GM12878 (cell line): Measurements from ENCODE around the gene RERE. TPM values are rescaled to one million over a fixed set of nuclear protein-coding genes. Genes with fewer than 3 reads are reported as not detected.

Source experiments
- BRCA1 ChIP-seq: IDR thresholded peaks from 2 replicates; pipeline ENCODE4 v1.6.1; 2011; ENCODE audit warnings: low read depth, low read length, improper control_type of control experiment
- CBX3 ChIP-seq: fragments of 200-600 bp; sonication (generic); IDR thresholded peaks from 2 replicates; pipeline ENCODE4 v1.6.1; 2016; ENCODE audit warnings: low read depth, borderline replicate concordance
- CBX5 ChIP-seq: sonication (generic); IDR thresholded peaks from 2 replicates; pipeline ENCODE4 v1.6.1; 2016; ENCODE audit warnings: low read depth, moderate library complexity, mild to moderate bottlenecking, inconsistent platforms
- EED ChIP-seq: sonication (generic); IDR thresholded peaks from 2 replicates; pipeline ENCODE4 v1.6.1; 2016; ENCODE audit warnings: antibody characterized with exemption, low read depth
- IKZF2 ChIP-seq, 2 experiments: fragments of 450-650 bp; IDR thresholded peaks; 2 replicates each; pipeline ENCODE4 v1.6.1; 2017; ENCODE audit warnings: mild to moderate bottlenecking in 2 of 2, moderate library complexity in 2 of 2
- KAT2A ChIP-seq: conservative IDR thresholded peaks from 2 replicates; pipeline ENCODE4 v1.6.1; 2011; ENCODE audit warnings: low read depth, low read length; ENCODE audit not compliant: control insufficient read depth
- NR2C2 ChIP-seq: IDR thresholded peaks from 2 replicates; pipeline ENCODE4 v1.6.1; 2011; ENCODE audit warnings: borderline replicate concordance, low read depth; ENCODE audit not compliant: control insufficient read depth, insufficient read length
- SMC3 ChIP-seq: IDR thresholded peaks from 2 replicates; pipeline ENCODE4 v1.6.1; 2011; ENCODE audit warnings: low read length, improper control_type of control experiment, borderline replicate concordance
- SREBF2 ChIP-seq: IDR thresholded peaks from 2 replicates; pipeline ENCODE4 v1.6.1; 2012; ENCODE audit warnings: mild to moderate bottlenecking, low read length
- ZNF207 ChIP-seq: fragments of 450-650 bp; IDR thresholded peaks from 2 replicates; pipeline ENCODE4 v1.6.1; 2014; ENCODE audit warnings: antibody characterized with exemption, mild to moderate bottlenecking, borderline replicate concordance
- polyA plus RNA-seq, 11 experiments: library from polyadenylated mRNA; depleted of rRNA in 4 of 11; unstranded in 6 of 11; stranded (reverse) in 5 of 11; fragments of >200 nt; fragmentation: Nextera tagmentation in 4 of 11; fragmentation: Illumina TruSeq in 1 of 11; extraction: Ambion mirVana in 4 of 11; extraction: Trizol in 1 of 11; gene quantifications; 1 replicate in 1 of 11; 2 replicates in 10 of 11; pipeline versions ENCODE4 v1.2.1 to v1.2.3, GENCODE V29; 2011 to 2016; ENCODE audit warnings: inconsistent platforms in 2 of 11, missing spikeins in 2 of 11, low read depth in 1 of 11
- total RNA-seq, 4 experiments: library from RNA; depleted of rRNA in 3 of 4; stranded (reverse); fragments of >200 nt in 3 of 4; fragmentation: Illumina TruSeq in 1 of 4; extraction: Trizol in 1 of 4; gene quantifications; 2 replicates each; pipeline versions ENCODE4 v1.2.1 to v1.2.3, GENCODE V29; 2013 to 2021
- TF ChIP-seq, protein P1 (sequence below): IDR thresholded peaks from 2 replicates; pipeline ENCODE4 v1.6.1; 2011; ENCODE audit warnings: low read depth, low read length, improper control_type of control experiment, borderline replicate concordance
- TF ChIP-seq, protein P2 (sequence below): fragments of 450-650 bp; IDR thresholded peaks from 2 replicates; pipeline ENCODE4 v1.6.1; 2017; ENCODE audit warnings: mild to moderate bottlenecking, moderate library complexity

Gene RERE
- total and polyA plus RNA-seq, 10 of the 15 experiments (the other 5 are each of a cell fraction or from before 2014, with no cell fraction given) = 5.2 to 60.5 (median 20.2) TPM

DNA sequence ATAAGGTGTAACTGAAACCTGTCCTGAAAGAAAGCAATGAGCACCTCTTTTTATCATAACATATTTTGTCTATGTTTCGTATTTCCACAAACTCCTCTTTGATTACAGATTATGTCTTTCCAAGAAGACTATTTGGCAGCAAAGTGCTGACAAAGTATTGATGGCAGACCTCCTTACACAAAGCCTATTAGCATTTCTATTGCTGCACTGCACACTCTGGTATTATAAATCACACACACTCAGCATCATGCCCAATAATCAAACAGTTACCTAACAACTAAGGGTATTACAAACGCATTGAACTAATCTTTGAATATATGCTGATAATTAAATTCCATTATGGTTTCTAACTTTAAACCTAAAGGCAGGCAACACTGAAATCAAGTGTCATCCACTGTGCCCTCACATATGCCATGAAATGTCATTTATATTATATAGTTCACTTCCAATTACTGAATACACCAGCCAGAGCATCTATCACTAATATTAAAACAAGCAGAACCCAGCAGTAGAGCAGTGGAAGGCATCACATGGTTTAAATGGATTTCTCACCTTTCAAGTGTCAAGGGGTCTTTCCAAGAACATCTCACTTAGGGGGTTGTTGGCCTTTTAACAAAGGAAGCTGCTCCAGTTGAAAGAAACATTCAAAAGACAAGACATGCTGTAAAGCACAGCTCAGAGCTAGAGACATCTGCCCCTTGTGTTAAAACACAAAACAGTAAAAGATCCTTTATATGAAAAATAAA, 239.1 kb downstream of the RERE start (continued):
- TF ChIP-seq, protein P1, sequence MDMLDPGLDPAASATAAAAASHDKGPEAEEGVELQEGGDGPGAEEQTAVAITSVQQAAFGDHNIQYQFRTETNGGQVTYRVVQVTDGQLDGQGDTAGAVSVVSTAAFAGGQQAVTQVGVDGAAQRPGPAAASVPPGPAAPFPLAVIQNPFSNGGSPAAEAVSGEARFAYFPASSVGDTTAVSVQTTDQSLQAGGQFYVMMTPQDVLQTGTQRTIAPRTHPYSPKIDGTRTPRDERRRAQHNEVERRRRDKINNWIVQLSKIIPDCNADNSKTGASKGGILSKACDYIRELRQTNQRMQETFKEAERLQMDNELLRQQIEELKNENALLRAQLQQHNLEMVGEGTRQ = no peak
- TF ChIP-seq SMC3 (no peak), KAT2A (no peak), CBX3 (no peak), CBX5 (no peak), NR2C2 (no peak), ZNF207 (no peak), SREBF2 (no peak), EED (no peak), IKZF2 (IDR thresholded peaks at IDR 0.05) (no peak), BRCA1 (no peak)
- TF ChIP-seq, protein P2, sequence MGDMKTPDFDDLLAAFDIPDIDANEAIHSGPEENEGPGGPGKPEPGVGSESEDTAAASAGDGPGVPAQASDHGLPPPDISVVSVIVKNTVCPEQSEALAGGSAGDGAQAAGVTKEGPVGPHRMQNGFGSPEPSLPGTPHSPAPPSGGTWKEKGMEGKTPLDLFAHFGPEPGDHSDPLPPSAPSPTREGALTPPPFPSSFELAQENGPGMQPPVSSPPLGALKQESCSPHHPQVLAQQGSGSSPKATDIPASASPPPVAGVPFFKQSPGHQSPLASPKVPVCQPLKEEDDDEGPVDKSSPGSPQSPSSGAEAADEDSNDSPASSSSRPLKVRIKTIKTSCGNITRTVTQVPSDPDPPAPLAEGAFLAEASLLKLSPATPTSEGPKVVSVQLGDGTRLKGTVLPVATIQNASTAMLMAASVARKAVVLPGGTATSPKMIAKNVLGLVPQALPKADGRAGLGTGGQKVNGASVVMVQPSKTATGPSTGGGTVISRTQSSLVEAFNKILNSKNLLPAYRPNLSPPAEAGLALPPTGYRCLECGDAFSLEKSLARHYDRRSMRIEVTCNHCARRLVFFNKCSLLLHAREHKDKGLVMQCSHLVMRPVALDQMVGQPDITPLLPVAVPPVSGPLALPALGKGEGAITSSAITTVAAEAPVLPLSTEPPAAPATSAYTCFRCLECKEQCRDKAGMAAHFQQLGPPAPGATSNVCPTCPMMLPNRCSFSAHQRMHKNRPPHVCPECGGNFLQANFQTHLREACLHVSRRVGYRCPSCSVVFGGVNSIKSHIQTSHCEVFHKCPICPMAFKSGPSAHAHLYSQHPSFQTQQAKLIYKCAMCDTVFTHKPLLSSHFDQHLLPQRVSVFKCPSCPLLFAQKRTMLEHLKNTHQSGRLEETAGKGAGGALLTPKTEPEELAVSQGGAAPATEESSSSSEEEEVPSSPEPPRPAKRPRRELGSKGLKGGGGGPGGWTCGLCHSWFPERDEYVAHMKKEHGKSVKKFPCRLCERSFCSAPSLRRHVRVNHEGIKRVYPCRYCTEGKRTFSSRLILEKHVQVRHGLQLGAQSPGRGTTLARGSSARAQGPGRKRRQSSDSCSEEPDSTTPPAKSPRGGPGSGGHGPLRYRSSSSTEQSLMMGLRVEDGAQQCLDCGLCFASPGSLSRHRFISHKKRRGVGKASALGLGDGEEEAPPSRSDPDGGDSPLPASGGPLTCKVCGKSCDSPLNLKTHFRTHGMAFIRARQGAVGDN = no peak
